ENCODE results near the gene C16orf96. TPM values are rescaled to one million over a fixed set of nuclear protein-coding genes. Genes with fewer than 3 reads are reported as not detected.

The C16orf96 gene
- total RNA-seq, 1 experiment from 2014 or later, result 1.4 TPM

DNA sequence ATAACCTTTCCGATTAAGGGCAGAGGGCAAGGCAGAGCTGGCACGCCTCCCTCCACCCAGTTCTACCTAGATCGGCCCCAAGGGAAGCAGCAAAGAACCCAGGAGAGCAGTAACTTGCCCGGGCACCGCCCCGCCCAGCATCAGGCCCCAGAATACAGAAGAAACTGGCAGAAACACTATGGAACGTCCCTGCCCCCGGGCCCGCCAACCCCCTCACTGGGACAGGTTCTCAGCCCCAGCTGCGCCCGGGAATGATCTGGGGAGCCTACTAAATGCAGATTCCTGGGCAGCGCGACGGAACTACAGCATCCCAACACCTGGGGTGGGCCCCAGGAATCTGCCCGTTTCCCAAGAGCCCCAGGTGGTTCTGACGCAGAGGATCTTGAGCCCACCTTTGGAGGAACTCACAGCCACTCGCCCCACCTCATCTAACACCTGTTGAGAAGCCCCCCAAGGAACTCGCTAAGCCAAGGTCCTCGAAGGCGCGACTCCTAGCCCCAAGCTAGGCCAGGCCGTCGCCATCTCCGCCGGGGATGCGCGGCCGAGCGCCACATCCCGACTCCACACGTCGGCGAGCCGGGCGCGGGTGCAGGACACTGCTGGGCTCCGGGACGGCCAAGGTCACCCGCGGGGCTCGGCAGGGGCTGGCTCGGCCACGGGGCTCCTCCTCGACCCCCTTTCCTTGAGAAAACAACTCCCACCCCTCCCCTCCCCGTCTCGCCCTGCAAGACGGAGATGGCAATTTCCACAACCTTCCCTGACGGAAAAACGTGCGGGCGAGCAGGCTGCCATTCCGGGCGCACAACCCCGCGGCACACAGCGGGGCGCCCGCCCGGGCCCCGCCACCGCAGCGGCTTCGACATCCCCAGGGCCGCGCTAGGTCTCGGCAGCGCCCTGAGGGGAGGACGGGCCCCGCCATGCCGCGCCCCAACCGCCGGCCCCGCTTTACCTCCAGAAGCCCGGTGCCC, 18.5 kb upstream of the C16orf96 start:
- H3K27ac ChIP-seq (ENCODE audit: insufficient read length, low read depth, low read length), result no peak overlapping the region
- peaks cover 29 to 32% (median 29%) of the 10 kb centered on the region in 3 experiments for H3K36me3 Mint-ChIP-seq (ENCODE audit: insufficient read depth in 1 of 3, low read depth in 3 of 3)
- H4K20me1 ChIP-seq (ENCODE audit: control insufficient read depth, insufficient read depth, insufficient read length), result no peaks in the 10 kb centered on the region
- TF ChIP-seq, protein P1, sequence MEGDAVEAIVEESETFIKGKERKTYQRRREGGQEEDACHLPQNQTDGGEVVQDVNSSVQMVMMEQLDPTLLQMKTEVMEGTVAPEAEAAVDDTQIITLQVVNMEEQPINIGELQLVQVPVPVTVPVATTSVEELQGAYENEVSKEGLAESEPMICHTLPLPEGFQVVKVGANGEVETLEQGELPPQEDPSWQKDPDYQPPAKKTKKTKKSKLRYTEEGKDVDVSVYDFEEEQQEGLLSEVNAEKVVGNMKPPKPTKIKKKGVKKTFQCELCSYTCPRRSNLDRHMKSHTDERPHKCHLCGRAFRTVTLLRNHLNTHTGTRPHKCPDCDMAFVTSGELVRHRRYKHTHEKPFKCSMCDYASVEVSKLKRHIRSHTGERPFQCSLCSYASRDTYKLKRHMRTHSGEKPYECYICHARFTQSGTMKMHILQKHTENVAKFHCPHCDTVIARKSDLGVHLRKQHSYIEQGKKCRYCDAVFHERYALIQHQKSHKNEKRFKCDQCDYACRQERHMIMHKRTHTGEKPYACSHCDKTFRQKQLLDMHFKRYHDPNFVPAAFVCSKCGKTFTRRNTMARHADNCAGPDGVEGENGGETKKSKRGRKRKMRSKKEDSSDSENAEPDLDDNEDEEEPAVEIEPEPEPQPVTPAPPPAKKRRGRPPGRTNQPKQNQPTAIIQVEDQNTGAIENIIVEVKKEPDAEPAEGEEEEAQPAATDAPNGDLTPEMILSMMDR (conservative IDR thresholded peaks at IDR 0.05), result no peak
- peaks cover 34% of the 10 kb centered on the region for H3K27me3 Mint-ChIP-seq (ENCODE audit: low read depth)
- H2BK120ac ChIP-seq (ENCODE audit: low read depth, low read length, poor library complexity, severe bottlenecking), result no peak overlapping the region
- no peaks in the 10 kb centered on the region; the same call in 1 of the 2 replicates for H3K4me1 ChIP-seq (ENCODE audit: insufficient read depth, low read length)
- peaks cover 27 to 29% of the 10 kb centered on the region in 2 experiments for H3K4me1 Mint-ChIP-seq
- peak overlapping the region; percentile 90 for H3K14ac ChIP-seq (ENCODE audit: insufficient read depth, low read length)
- H3K4me3 Mint-ChIP-seq, result peak overlapping the region; percentile 83 to 87
- no peak overlapping the region for H3K23ac ChIP-seq (ENCODE audit: insufficient read length, low read depth, low read length)
- no peaks in the 10 kb centered on the region for H3K79me1 ChIP-seq (ENCODE audit: insufficient read depth, low read depth, low read length, poor library complexity, severe bottlenecking)
- no peak overlapping the region for H2BK20ac ChIP-seq (ENCODE audit: low read depth, low read length, poor library complexity, severe bottlenecking)
- no peak overlapping the region for H3K56ac ChIP-seq (ENCODE audit: insufficient read length, low read depth, low read length)
- peak overlapping the region; percentile 60 for H3K9ac ChIP-seq (ENCODE audit: extremely low read depth, insufficient read length, low read length)
- no peak overlapping the region for H2AK5ac ChIP-seq (ENCODE audit: insufficient read length, low read length)
- H3K9me3 ChIP-seq (ENCODE audit: control insufficient read depth, low read depth, low read length), result peaks cover 5% of the 10 kb centered on the region
- H3K9me3 Mint-ChIP-seq, result peaks cover 16 to 19% of the 10 kb centered on the region in 2 experiments
- peak overlapping the region in 2 of 3 experiments; percentile 34 to 53; a peak in 3 of 7 replicates for H3K27ac Mint-ChIP-seq
- H2AFZ ChIP-seq (ENCODE audit: low read length), result no peak overlapping the region
- H3K4me2 ChIP-seq (ENCODE audit: insufficient read depth, insufficient read length, low read length), result peak overlapping the region; percentile 65
- peak; percentile 61 for DNase-seq
- H4K8ac ChIP-seq (replicated peaks; ENCODE audit: insufficient read length, low read depth, low read length), result no peak overlapping the region
- H3K27me3 ChIP-seq (ENCODE audit: insufficient read depth, low read length), result no peaks in the 10 kb centered on the region; the same call in 1 of the 2 replicates
- peak overlapping the region; percentile 47 for H3K18ac ChIP-seq (ENCODE audit: insufficient read length, low read depth, low read length)
- no peak overlapping the region for H2BK12ac ChIP-seq (ENCODE audit: insufficient read length, low read depth, low read length)
- H3K79me2 ChIP-seq (ENCODE audit: insufficient read depth, low read length), result peaks cover 2% of the 10 kb centered on the region; the same call in 1 of the 2 replicates
- H4K91ac ChIP-seq (ENCODE audit: insufficient read length, low read depth, low read length), result no peak overlapping the region
- WGBS (ENCODE audit: extremely low coverage, insufficient read length, low lambda C conversion rate), result no CpG with 5 or more reads among the region's 75 CpGs
- H3K23me2 ChIP-seq (ENCODE audit: insufficient read length, low read depth, low read length, poor library complexity, severe bottlenecking), result peaks cover 7% of the 10 kb centered on the region
- H3T11ph ChIP-seq (ENCODE audit: low read length), result no peak overlapping the region
- H2BK15ac ChIP-seq (ENCODE audit: low read depth, low read length), result no peak overlapping the region
- H3K4ac ChIP-seq (ENCODE audit: low read depth, low read length), result no peak overlapping the region
- no peak overlapping the region for H4K5ac ChIP-seq (ENCODE audit: insufficient read length, low read depth, low read length)
- H2BK5ac ChIP-seq (ENCODE audit: insufficient read length, low read length), result no peak overlapping the region
